ENCODE results near the gene RRP15. TPM values are rescaled to one million over a fixed set of nuclear protein-coding genes. Genes with fewer than 3 reads are reported as not detected.
A peak's percentile ranks its signal among the peaks of the same experiment; 100 is the strongest.

The RRP15 gene
- total RNA-seq (10 to 100 TPM; 13.8 to 17.2 TPM), polyA plus RNA-seq (ENCODE audit: insufficient read length in 6 of 6) (10 to 100 TPM; 20.9 to 31.7 (median 27.5) TPM)
- long read RNA-seq, donor 1, full-length matches to known transcripts: 29 of 42 reads
- long read RNA-seq, donor 1, partial matches to known transcripts: 13 of 42 reads
- long read RNA-seq, donor 1, other reads (novel, unspliced or antisense): 0 of 42 reads
- long read RNA-seq, donor 2, full-length matches to known transcripts: 36 of 51 reads
- long read RNA-seq, donor 2, partial matches to known transcripts: 15 of 51 reads
- long read RNA-seq, donor 2, other reads (novel, unspliced or antisense): 0 of 51 reads
- long read RNA-seq, donor 3, full-length matches to known transcripts: 19 of 27 reads
- long read RNA-seq, donor 3, partial matches to known transcripts: 8 of 27 reads
- long read RNA-seq, donor 3, other reads (novel, unspliced or antisense): 0 of 27 reads
- long read RNA-seq, donor 4, full-length matches to known transcripts: 4 of 6 reads
- long read RNA-seq, donor 4, partial matches to known transcripts: 2 of 6 reads
- long read RNA-seq, donor 4, other reads (novel, unspliced or antisense): 0 of 6 reads
- long read RNA-seq, donor 5, full-length matches to known transcripts: 9 of 17 reads
- long read RNA-seq, donor 5, partial matches to known transcripts: 8 of 17 reads
- long read RNA-seq, donor 5, other reads (novel, unspliced or antisense): 0 of 17 reads
- long read RNA-seq, donor 6, full-length matches to known transcripts: 19 of 25 reads
- long read RNA-seq, donor 6, partial matches to known transcripts: 6 of 25 reads
- long read RNA-seq, donor 6, other reads (novel, unspliced or antisense): 0 of 25 reads
- long read RNA-seq, donor 7, full-length matches to known transcripts: 7 of 7 reads
- long read RNA-seq, donor 7, partial matches to known transcripts: 0 of 7 reads
- long read RNA-seq, donor 7, other reads (novel, unspliced or antisense): 0 of 7 reads
- long read RNA-seq, donor 8, full-length matches to known transcripts: 12 of 19 reads
- long read RNA-seq, donor 8, partial matches to known transcripts: 7 of 19 reads
- long read RNA-seq, donor 8, other reads (novel, unspliced or antisense): 0 of 19 reads
- long read RNA-seq, donor 9: 0 reads
- long read RNA-seq, donor 10, full-length matches to known transcripts: 12 of 12 reads
- long read RNA-seq, donor 10, partial matches to known transcripts: 0 of 12 reads
- long read RNA-seq, donor 10, other reads (novel, unspliced or antisense): 0 of 12 reads
- long read RNA-seq, donor 11, full-length matches to known transcripts: 18 of 18 reads
- long read RNA-seq, donor 11, partial matches to known transcripts: 0 of 18 reads
- long read RNA-seq, donor 11, other reads (novel, unspliced or antisense): 0 of 18 reads
- long read RNA-seq, donor 12, full-length matches to known transcripts: 13 of 19 reads
- long read RNA-seq, donor 12, partial matches to known transcripts: 6 of 19 reads
- long read RNA-seq, donor 12, other reads (novel, unspliced or antisense): 0 of 19 reads

- intact Hi-C loops (cut with DNase I): no loop called here
- ATAC-seq: peak; percentile 100
- Histone ChIP-seq H3K4me1 (peaks cover 10 to 19% of the 10 kb centered on the region in 2 donors), H3K27me3 (no peaks in the 10 kb centered on the region), H3K36me3 (no peaks in the 10 kb centered on the region), H3K9me3 (no peaks in the 10 kb centered on the region), H3K27ac (peak within 1 kb of the TSS; percentile 68 to 80), H3K4me3 (peak within 1 kb of the TSS; percentile 77 to 82)
- TF ChIP-seq CTCF (IDR thresholded peaks at IDR 0.05): peak in 1 of 2 donors; percentile 10
- DNase-seq: peak; percentile 86 to 94 (median 90)
These were observed at the start of gene RRP15 for GRCh38 chr1:218284917-218285635. TSS of gene RRP15 (plus strand) at chr1:218285293. CDS start at chr1:218285317, 24 bp downstream.

- no peaks in the 10 kb centered on the region for H3K9me3 ChIP-seq
- intact Hi-C loops (cut with DNase I): no loop called here
- ATAC-seq: no peak
- no peaks in the 10 kb centered on the region for H3K27me3 ChIP-seq
- no peak for TF ChIP-seq CTCF (IDR thresholded peaks at IDR 0.05)
- H3K4me1 ChIP-seq: no peaks in the 10 kb centered on the region
- H3K36me3 ChIP-seq: no peaks in the 10 kb centered on the region
- no peak for DNase-seq
- no peak overlapping the region for H3K4me3 ChIP-seq
- no peak overlapping the region for H3K27ac ChIP-seq
These were observed 42.9 kb upstream of the RRP15 start for GRCh38 chr1:218242171-218242570.

GRCh38 chr1:218247339-218247738, 37.8 kb upstream of the RRP15 start:
- no peaks in the 10 kb centered on the region for H3K27me3 ChIP-seq
- no peaks in the 10 kb centered on the region for H3K9me3 ChIP-seq
- no peaks in the 10 kb centered on the region for H3K4me1 ChIP-seq
- no peak for ATAC-seq
- H3K4me3 ChIP-seq: no peak overlapping the region
- no peak for TF ChIP-seq CTCF (IDR thresholded peaks at IDR 0.05)
- DNase-seq: no peak
- intact Hi-C loops (cut with DNase I): no loop called here
- H3K36me3 ChIP-seq: no peaks in the 10 kb centered on the region
- no peak overlapping the region for H3K27ac ChIP-seq

GRCh38 chr1:218249338-218250140, 35.6 kb upstream of the RRP15 start:
- DNase-seq: no peak
- TF ChIP-seq CTCF (IDR thresholded peaks at IDR 0.05): no peak
- Histone ChIP-seq H3K9me3 (no peaks in the 10 kb centered on the region), H3K27ac (no peak overlapping the region), H3K27me3 (no peaks in the 10 kb centered on the region), H3K4me1 (no peaks in the 10 kb centered on the region), H3K36me3 (no peaks in the 10 kb centered on the region), H3K4me3 (no peak overlapping the region)
- intact Hi-C loops (cut with DNase I): no loop called here
- no peak for ATAC-seq
